GM12873 (cell line): ENCODE data around the gene GPSM3.

Experiments
- TF ChIP-seq, protein P1 (sequence below): IDR thresholded peaks from 2 replicates; pipeline ENCODE4 v1.5.1; 2012; ENCODE audit warnings: low read depth, mild to moderate bottlenecking, moderate library complexity, low read length, control low read depth; ENCODE audit not compliant: insufficient read depth; ENCODE audit errors: missing control alignments

GPSM3 gene

DNA sequence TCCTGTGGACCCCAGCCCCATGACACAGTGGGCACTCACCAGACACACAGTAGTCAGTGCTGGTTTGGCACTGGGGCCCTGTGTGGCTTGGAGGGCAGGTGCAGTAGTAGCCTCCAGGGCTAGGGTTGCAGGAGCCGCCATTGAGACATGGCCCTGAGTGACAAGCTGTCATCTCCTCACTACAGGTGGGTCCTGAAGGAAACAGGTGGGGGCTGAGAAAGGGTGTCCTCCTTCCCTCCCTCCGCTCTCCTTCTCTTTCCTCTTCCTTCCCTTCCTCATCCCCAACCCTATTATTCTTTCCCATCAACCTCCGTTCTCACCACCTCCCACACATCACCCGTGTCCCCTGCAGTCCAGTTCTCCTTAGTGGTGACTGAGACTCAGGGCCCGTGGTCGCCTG is 21.2 kb upstream of the GPSM3 start:
- TF ChIP-seq, protein P1, sequence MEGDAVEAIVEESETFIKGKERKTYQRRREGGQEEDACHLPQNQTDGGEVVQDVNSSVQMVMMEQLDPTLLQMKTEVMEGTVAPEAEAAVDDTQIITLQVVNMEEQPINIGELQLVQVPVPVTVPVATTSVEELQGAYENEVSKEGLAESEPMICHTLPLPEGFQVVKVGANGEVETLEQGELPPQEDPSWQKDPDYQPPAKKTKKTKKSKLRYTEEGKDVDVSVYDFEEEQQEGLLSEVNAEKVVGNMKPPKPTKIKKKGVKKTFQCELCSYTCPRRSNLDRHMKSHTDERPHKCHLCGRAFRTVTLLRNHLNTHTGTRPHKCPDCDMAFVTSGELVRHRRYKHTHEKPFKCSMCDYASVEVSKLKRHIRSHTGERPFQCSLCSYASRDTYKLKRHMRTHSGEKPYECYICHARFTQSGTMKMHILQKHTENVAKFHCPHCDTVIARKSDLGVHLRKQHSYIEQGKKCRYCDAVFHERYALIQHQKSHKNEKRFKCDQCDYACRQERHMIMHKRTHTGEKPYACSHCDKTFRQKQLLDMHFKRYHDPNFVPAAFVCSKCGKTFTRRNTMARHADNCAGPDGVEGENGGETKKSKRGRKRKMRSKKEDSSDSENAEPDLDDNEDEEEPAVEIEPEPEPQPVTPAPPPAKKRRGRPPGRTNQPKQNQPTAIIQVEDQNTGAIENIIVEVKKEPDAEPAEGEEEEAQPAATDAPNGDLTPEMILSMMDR, result no peak

- TF ChIP-seq, protein P1, result no peak
These were observed 19.8 kb upstream of the GPSM3 start for GRCh38 chr6:32212076-32212760.

DNA sequence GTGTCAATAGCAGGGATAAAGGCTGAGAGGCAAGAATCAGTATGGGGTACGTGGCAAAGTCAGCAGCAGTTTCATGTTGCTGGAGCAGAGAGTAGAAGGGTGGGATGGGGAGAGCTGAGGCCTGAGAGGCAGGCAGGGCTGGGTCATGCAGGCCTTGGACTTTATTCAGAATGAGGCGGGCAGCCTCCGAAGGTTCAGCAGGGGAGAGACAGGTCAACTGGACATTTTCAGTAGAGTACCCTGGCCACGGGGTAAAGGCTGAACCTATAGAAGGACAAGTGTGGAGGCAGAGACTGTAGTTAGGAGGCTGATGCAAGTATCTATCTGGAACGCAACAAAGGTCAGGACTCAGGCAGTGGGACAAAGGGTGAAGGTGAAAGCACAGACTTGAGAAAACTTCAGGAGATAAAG is 17.8 kb upstream of the GPSM3 start:
- TF ChIP-seq, protein P1, result no peak

GRCh38 chr6:32208996-32209395 is 16.6 kb upstream of the GPSM3 start:
- TF ChIP-seq, protein P1, result no peak

DNA sequence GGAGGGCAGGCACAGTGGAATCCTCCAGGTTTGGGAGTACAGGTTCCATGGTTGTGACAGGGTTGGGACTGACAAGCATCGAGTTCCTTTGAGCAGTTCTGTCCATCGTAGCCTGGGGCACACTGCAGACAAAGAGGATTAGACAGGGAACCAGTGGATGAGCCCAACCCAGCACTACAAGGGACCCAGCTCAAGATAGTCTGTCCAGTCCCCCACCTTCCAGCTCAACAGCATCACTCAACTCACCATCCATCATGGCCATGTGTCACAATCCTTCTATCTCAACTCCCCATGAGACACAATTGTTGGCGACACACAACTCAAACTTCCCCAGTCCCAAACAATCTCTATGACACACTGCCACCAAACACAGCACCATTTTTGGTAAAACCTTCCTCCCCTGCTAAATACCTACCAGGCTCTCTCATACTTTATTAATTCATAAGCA is 11.8 kb upstream of the GPSM3 start:
- TF ChIP-seq, protein P1, result no peak

DNA sequence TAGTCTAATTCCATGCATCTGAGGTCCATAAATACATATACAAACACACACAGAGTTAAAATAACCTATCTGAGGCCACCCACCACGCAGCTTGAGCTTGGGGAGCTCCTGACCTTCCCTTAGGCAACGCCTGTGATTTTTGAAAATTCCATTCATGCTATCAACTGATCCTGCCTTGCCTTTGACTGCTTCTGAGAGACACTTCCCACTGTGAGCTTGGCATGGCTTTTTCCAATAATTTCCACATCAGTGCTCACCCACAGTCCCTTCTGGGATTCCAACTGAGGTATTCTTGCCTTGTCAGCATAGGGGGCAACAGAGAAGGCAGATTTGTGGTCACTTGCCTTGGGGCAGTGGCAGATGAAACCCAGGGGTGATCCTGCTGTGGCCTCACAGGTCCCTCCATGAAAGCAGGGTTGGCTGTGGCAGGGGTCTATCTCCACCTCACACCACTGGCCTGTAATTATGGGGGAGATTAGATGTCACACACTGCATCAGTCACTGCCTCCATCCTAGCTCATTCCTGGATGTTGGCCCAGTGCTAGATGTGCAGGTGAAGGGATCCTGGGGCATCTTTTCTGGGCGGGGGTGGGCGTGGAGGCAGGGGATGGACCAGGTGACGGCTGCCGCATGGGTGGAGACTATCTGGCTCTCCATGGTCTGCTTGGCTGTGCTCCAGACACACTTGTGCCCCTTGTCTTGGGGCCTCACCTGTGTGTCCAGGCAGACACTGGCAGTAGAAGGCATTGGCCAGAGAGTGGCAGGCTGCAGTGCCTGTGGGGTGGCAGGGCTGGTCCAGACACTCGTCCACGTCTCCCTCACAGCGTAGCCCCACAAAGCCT is 11.2 kb upstream of the GPSM3 start:
- TF ChIP-seq, protein P1, result no peak

GRCh38 chr6:32202186-32202585 is 9.7 kb upstream of the GPSM3 start:
- TF ChIP-seq, protein P1, result no peak
